HEK293T (cell line): ENCODE data around the gene TCEANC2.

Experiments
- CTCF ChIA-PET: fragments of 350-600 bp; formaldehyde crosslinking; extraction: SDS; loops from one replicate; lab custom pipeline; 2021; ENCODE audit warnings: antibody characterized with exemption, inconsistent platforms; lab: Yijun Ruan, JAX
- POLR2A ChIA-PET: fragments of 350-600 bp; formaldehyde crosslinking; extraction: SDS; loops from one replicate; lab custom pipeline; 2020; ENCODE audit warnings: antibody characterized with exemption, inconsistent platforms; lab: Yijun Ruan, JAX
- DNase-seq: peaks from one replicate; pipeline ENCODE4 v3.0.0; 2012; ENCODE audit warnings: mixed read lengths; ENCODE audit errors: extremely low spot score
- ARNT ChIP-seq: fragments of 450-650 bp; IDR thresholded peaks from 2 replicates; pipeline ENCODE4 v1.6.1; 2017; ENCODE audit warnings: mild to moderate bottlenecking
- BHLHE40 ChIP-seq: fragments of 450-650 bp; IDR thresholded peaks from 2 replicates; pipeline ENCODE4 v1.6.1; 2016; ENCODE audit warnings: mild to moderate bottlenecking, moderate library complexity, borderline replicate concordance
- CTBP1 ChIP-seq: fragments of 450-650 bp; IDR thresholded peaks from 2 replicates; pipeline ENCODE4 v1.6.1; 2016; ENCODE audit warnings: borderline replicate concordance
- ELF4 ChIP-seq: fragments of 450-650 bp; IDR thresholded peaks from 2 replicates; pipeline ENCODE4 v1.6.1; 2017; ENCODE audit warnings: antibody characterized with exemption
- FOXA1 ChIP-seq: fragments of 450-650 bp; IDR thresholded peaks from 2 replicates; pipeline ENCODE4 v1.6.1; 2016; ENCODE audit warnings: mild to moderate bottlenecking
- FOXK2 ChIP-seq: fragments of 450-650 bp; IDR thresholded peaks from 2 replicates; pipeline ENCODE4 v1.6.1; 2016; ENCODE audit warnings: mild to moderate bottlenecking
- FOXM1 ChIP-seq: fragments of 450-650 bp; IDR thresholded peaks from 2 replicates; pipeline ENCODE4 v1.6.1; 2017; ENCODE audit warnings: mild to moderate bottlenecking, borderline replicate concordance
- HDGF ChIP-seq: fragments of 450-650 bp; IDR thresholded peaks from 2 replicates; pipeline ENCODE4 v1.6.1; 2017; ENCODE audit warnings: antibody characterized with exemption, borderline replicate concordance
- L3MBTL2 ChIP-seq: fragments of 450-650 bp; conservative IDR thresholded peaks from 2 replicates; pipeline ENCODE4 v1.6.1; 2016; ENCODE audit warnings: mild to moderate bottlenecking
- LEF1 ChIP-seq: fragments of 450-650 bp; IDR thresholded peaks from 2 replicates; pipeline ENCODE4 v1.6.1; 2017; ENCODE audit warnings: mild to moderate bottlenecking, borderline replicate concordance
- NFRKB ChIP-seq: fragments of 450-650 bp; IDR thresholded peaks from 2 replicates; pipeline ENCODE4 v1.6.1; 2016; ENCODE audit warnings: mild to moderate bottlenecking, moderate library complexity
- PKNOX1 ChIP-seq: fragments of 450-650 bp; IDR thresholded peaks from 2 replicates; pipeline ENCODE4 v1.6.1; 2016
- SP1 ChIP-seq: fragments of 450-650 bp; IDR thresholded peaks from 2 replicates; pipeline ENCODE4 v1.6.1; 2017
- SUZ12 ChIP-seq: fragments of 450-650 bp; IDR thresholded peaks from 2 replicates; pipeline ENCODE4 v1.6.1; 2016; ENCODE audit warnings: mild to moderate bottlenecking
- TARDBP ChIP-seq: fragments of 450-650 bp; IDR thresholded peaks from 2 replicates; pipeline ENCODE4 v1.6.1; 2016
- ZNF384 ChIP-seq: fragments of 450-650 bp; IDR thresholded peaks from 2 replicates; pipeline ENCODE4 v1.6.1; 2016

Gene TCEANC2

DNA sequence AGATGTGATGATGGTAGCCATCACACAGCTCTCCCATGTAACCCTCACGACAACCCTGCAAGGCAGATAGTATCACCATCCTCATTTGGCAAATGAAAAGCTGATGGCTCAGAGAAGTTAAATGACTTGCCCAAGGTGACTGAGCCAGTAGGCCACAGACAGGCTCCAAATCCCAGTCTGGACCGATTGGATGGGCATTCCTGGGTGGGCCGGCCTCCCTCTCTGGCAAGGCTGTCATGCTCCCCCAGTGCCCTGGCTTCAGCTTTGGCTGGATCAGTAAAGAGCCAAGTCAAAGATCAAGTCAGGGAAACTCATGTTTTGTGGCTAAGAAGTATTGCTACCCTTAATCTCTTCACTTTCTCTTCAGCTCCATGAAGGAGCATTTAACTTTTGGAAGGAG, 58.2 kb downstream of the TCEANC2 start:
- CTCF ChIA-PET, result interaction anchor here (0.7 to 3.5 kb wide), 2 partner anchors 10 to 14 kb away, joined by 3 to 12 read pairs; no protein-coding TSS in a partner anchor
- TF ChIP-seq SP1 (no peak), ZNF384 (no peak), PKNOX1 (no peak), FOXM1 (no peak), NFRKB (no peak), SUZ12 (no peak), HDGF (no peak), FOXK2 (no peak), TARDBP (no peak), L3MBTL2 (no peak), ARNT (no peak), LEF1 (no peak)
- POLR2A ChIA-PET, result no interaction called here
- no peak for DNase-seq

DNA sequence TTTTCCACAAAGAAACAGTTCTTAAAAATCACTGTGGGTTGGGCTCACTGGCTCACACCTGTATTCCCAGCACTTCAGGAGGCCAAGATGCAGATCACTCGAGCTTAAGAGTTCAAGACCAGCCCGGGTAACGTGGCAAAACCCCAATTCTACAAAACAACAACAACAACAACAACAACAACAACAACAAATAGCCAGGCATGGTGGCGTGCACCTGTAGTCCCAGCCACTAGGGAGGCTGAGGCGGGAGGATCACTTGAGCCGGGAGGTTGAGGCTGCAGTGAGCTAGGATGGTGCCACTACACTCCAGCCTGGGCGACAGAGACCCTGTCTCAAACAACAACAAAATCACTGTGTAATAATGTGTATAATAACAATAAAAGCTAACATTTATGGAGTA, 58.6 kb downstream of the TCEANC2 start:
- DNase-seq, result no peak
- TF ChIP-seq L3MBTL2 (no peak), TARDBP (no peak), PKNOX1 (no peak), LEF1 (no peak), SP1 (no peak)
- ChIA-PET CTCF (interaction anchor here (0.7 to 3.5 kb wide), 3 partner anchors 9 to 14 kb away, joined by 3 to 12 read pairs (median 3); no protein-coding TSS in a partner anchor), POLR2A (no interaction called here)

GRCh38 chr1:54112705-54113368, 59.4 kb downstream of the TCEANC2 start:
- TF ChIP-seq FOXK2 (no peak), LEF1 (no peak), ARNT (no peak), FOXM1 (no peak), SUZ12 (no peak), TARDBP (no peak), NFRKB (no peak), SP1 (no peak), L3MBTL2 (no peak), BHLHE40 (no peak), HDGF (no peak), ZNF384 (no peak), FOXA1 (no peak), CTBP1 (no peak), PKNOX1 (no peak), ELF4 (no peak)
- POLR2A ChIA-PET, result no interaction called here
- no peak for DNase-seq
- CTCF ChIA-PET, result interaction anchor here (0.7 to 3.5 kb wide), 2 partner anchors 9 to 10 kb away, joined by 3 to 12 read pairs; no protein-coding TSS in a partner anchor

DNA sequence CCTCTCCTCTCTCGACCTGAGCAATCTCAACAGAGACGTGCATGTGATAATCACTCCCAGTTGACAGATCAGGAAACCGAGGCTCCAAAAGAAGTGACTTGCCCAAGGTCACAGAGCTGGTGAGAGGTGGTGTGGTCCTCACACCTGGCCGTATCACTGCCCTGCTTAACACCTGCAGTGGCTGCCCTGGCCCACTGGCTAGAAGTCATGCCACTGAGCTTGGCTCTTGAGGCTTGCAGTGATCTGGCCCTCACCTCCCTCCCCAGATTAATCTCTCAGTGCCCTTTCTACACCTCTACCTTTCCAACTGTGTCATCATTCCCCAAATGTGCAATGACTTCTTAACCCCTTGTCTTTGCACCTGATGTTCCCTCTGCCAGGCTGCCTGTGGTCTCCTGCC, 60.6 kb downstream of the TCEANC2 start:
- CTCF ChIA-PET, result interaction anchor here (3.5 kb wide), 1 partner anchor 7 kb away, joined by 12 read pairs; no protein-coding TSS in a partner anchor
- POLR2A ChIA-PET, result interaction anchor here (1.3 kb wide), 1 partner anchor 61 kb away, joined by 3 read pairs; the partner anchor contains the start of genes TCEANC2 and TMEM59
- TF ChIP-seq SUZ12 (no peak), HDGF (no peak), CTBP1 (no peak), PKNOX1 (no peak), FOXM1 (no peak), NFRKB (no peak), SP1 (no peak), FOXA1 (no peak), BHLHE40 (no peak), TARDBP (no peak), FOXK2 (no peak), LEF1 (no peak), ELF4 (no peak), L3MBTL2 (no peak), ZNF384 (no peak), ARNT (no peak)
- DNase-seq, result no peak

- CTCF ChIA-PET, result interaction anchor here (0.8 kb wide), 1 partner anchor 23 kb away, joined by 3 read pairs; no protein-coding TSS in a partner anchor
- peak; percentile 53 for DNase-seq
- TF ChIP-seq LEF1 (no peak), ELF4 (no peak), NFRKB (no peak), PKNOX1 (peak; percentile 93), SP1 (no peak), FOXM1 (no peak), SUZ12 (no peak)
- POLR2A ChIA-PET, result interaction anchor here (1.1 to 1.3 kb wide), 2 partner anchors 62 to 85 kb away, joined by 3 to 4 read pairs; partner anchors contain the start of genes CYB5RL, MRPL37, TCEANC2 and TMEM59
Measured at GRCh38 chr1:54114955-54115354, 61.5 kb downstream of the TCEANC2 start.
